Heart left ventricle (tissue), 16 donors: ENCODE results near the gene CNN2. TPM values are rescaled to one million over a fixed set of nuclear protein-coding genes. Genes with fewer than 3 reads are reported as not detected.

Source experiments
- ATAC-seq, 4 donors: fragments of 200-7000 bp; cut with Tn5 transposase; one replicate each; pipeline ENCODE4 v1.9.1; 2020 to 2022; ENCODE audit warnings: moderate library complexity in 4 of 4, mild to moderate bottlenecking in 3 of 4, moderate number of reproducible peaks in 1 of 4
- DNase-seq, 5 donors: peaks; one replicate each; pipeline ENCODE4 v3.0.0-alpha.2; 2020
- H3K27ac ChIP-seq, 12 donors: fragments of 200-600 bp; sonication (generic) in 4 of 12; one replicate each; pipeline versions ENCODE4 v1.5.0 to v1.8.0; 2016 to 2022; ENCODE audit warnings: mild to moderate bottlenecking in 2 of 12
- H3K27me3 ChIP-seq, 9 donors: fragments of 200-600 bp; sonication (generic) in 2 of 9; one replicate each; pipeline versions ENCODE4 v1.5.1 to v1.8.0; 2016 to 2022; ENCODE audit warnings: mild to moderate bottlenecking in 3 of 9
- H3K36me3 ChIP-seq, 9 donors: fragments of 200-600 bp; sonication (generic) in 2 of 9; one replicate each; pipeline versions ENCODE4 v1.5.0 to v1.8.0; 2018 to 2022; ENCODE audit warnings: mild to moderate bottlenecking in 2 of 9
- H3K4me1 ChIP-seq, 12 donors: fragments of 200-600 bp; sonication (generic) in 4 of 12; one replicate each; pipeline versions ENCODE4 v1.5.0 to v1.8.0; 2016 to 2022; ENCODE audit warnings: mild to moderate bottlenecking in 3 of 12
- H3K4me3 ChIP-seq, 12 donors: fragments of 200-600 bp; sonication (generic) in 4 of 12; one replicate each; pipeline versions ENCODE4 v1.5.0 to v1.8.0; 2017 to 2022; ENCODE audit warnings: mild to moderate bottlenecking in 9 of 12, moderate library complexity in 4 of 12
- H3K9me3 ChIP-seq, 12 donors: fragments of 200-600 bp; sonication (generic) in 4 of 12; one replicate each; pipeline versions ENCODE4 v1.5.0 to v1.8.0; 2016 to 2022; ENCODE audit warnings: mild to moderate bottlenecking in 1 of 12
- POLR2A ChIP-seq, 2 donors: fragments of 450-650 bp; IDR thresholded peaks; one replicate each; pipeline ENCODE4 v1.6.1; 2017; ENCODE audit warnings: antibody characterized with exemption in 2 of 2, mild to moderate bottlenecking in 2 of 2, moderate library complexity in 2 of 2
- WGBS, 4 donors: extraction: QIAGEN DNeasy Blood & Tissue Kit in 2 of 4; methylation state at CpG; one replicate each; pipeline versions ENCODE4 v1.1.5 to v1.1.7; 2013 to 2018; 5-methylcytosine and 5-hydroxymethylcytosine counted together
- intact Hi-C, 10 donors: fragments of 100-400 bp; cut with DNase I; formaldehyde crosslinking; loops; one replicate each; pipeline versions ENCODE4 v1.11.1 to v1.14.2; 2022
- polyA plus RNA-seq, 2 donors: library from polyadenylated mRNA; stranded (reverse); fragments of 200-250 nt; gene quantifications; one replicate each; pipeline ENCODE4 v1.2.3, GENCODE V29; 2013
- total RNA-seq, 9 donors: library from RNA; depleted of rRNA in 2 of 9; stranded (reverse); fragments of >200 nt in 2 of 9; fragmentation: NEBNext Ultra II Directional in 3 of 9; extraction: Animal tissue kit (Norgen Biotek cat#: 25700) in 3 of 9; gene quantifications; one replicate each; pipeline versions ENCODE4 v1.1.0 to v1.2.4, GENCODE V29; 2016 to 2023
- TF ChIP-seq, protein P1 (sequence below), 12 donors: fragments of 200-600 bp; sonication (generic) in 4 of 12; IDR thresholded peaks; one replicate each; pipeline versions ENCODE4 v1.5.0 to v1.8.0; 2018 to 2022; ENCODE audit warnings: antibody characterized with exemption in 12 of 12, mild to moderate bottlenecking in 5 of 12
- donor health status: ischemic (EF 13 %, LVEDD 7.1; RV severe dilation, severe dysfunction).
- donor health status: healthy with polysubstance abuse.
- donor health status: DM: no; HTN: yes; CAD: no.
- donor health status: DM: no; HTN: no; CAD: no.
- donor health status: ischemic (EF 25% LVEDD 6.9; RV normal size, moderate dysfunction).
- donor health status: ischemic (EF 25% LVEDD 5.7; RV mildly dilated, moderate dysfunction).
- donor health status: healthy.
- donor health status: DM: yes; HTN: yes; CAD: no.
- donor health status: ischemic (EF 35%, LVEDD 5.7; RV mildly dilated, moderate dysfunction).
- donor health status: nonischemic (EF 11% LVEDD 7.7; RV severe dilation, severe dysfunction).
- donor health status: DM: yes; HTN: yes; CAD: no.
- donor health status: PGD.
- donor health status: ischemic (EF 29% LVEDD 5.4; RV normal size, mild dysfunction).
- donor health status: nonischemic (EF 23%, LVEDD 6.1; RV moderate dilation, normal function).

Gene CNN2
- total and polyA plus RNA-seq, 11 donors = 26.2 to 98.5 (median 58.2) TPM

DNA sequence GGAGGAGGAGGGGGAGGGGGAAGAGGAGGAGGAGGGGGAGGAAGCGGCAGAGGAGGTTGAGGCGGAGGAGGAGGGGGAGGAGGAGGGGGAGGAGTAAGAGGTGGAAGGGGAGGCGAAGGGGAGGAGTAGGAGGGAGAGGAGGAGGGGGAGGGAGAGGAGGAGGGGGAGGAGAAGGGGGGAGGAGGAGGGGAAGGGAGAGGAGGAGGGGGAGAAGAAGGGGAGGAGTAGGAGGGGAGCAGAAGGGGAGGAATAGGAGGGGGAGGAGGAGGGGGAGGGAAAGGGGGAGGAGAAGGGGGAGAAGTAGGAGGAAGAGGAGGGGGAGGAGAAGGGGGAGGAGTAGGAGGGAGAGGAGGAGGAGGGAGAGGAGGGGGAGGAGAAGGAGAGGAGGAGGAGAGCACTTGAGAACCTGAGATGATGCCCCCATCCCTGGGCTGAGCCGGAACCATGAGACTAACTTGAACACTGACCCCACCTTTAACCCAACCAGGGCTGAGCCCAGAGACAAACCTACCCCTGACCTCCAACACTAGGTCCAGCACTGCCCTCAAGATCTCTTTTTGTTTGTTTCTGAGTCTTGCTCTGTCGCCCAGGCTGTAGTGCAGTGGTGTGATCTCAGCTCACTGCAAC lies 26.1 kb downstream of the CNN2 start:
- 83 to 89% (median 86%) methylated on average over 2 to 5 of the region's 5 CpGs for WGBS, 4 donors
- no peak for ATAC-seq
- Histone ChIP-seq H3K27me3 (no peaks in the 10 kb centered on the region), H3K36me3 (peaks cover 0 to 18% (median 0%) of the 10 kb centered on the region in 9 donors), H3K9me3 (peaks cover 0 to 27% (median 13%) of the 10 kb centered on the region in 12 donors), H3K4me3 (no peak overlapping the region), H3K4me1 (no peaks in the 10 kb centered on the region), H3K27ac (no peak overlapping the region)
- TF ChIP-seq POLR2A (IDR thresholded peaks at IDR 0.05) = no peak
- TF ChIP-seq, protein P1, sequence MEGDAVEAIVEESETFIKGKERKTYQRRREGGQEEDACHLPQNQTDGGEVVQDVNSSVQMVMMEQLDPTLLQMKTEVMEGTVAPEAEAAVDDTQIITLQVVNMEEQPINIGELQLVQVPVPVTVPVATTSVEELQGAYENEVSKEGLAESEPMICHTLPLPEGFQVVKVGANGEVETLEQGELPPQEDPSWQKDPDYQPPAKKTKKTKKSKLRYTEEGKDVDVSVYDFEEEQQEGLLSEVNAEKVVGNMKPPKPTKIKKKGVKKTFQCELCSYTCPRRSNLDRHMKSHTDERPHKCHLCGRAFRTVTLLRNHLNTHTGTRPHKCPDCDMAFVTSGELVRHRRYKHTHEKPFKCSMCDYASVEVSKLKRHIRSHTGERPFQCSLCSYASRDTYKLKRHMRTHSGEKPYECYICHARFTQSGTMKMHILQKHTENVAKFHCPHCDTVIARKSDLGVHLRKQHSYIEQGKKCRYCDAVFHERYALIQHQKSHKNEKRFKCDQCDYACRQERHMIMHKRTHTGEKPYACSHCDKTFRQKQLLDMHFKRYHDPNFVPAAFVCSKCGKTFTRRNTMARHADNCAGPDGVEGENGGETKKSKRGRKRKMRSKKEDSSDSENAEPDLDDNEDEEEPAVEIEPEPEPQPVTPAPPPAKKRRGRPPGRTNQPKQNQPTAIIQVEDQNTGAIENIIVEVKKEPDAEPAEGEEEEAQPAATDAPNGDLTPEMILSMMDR (IDR thresholded peaks at IDR 0.05) = no peak
- no peak for DNase-seq
- intact Hi-C loops = no loop called here

DNA sequence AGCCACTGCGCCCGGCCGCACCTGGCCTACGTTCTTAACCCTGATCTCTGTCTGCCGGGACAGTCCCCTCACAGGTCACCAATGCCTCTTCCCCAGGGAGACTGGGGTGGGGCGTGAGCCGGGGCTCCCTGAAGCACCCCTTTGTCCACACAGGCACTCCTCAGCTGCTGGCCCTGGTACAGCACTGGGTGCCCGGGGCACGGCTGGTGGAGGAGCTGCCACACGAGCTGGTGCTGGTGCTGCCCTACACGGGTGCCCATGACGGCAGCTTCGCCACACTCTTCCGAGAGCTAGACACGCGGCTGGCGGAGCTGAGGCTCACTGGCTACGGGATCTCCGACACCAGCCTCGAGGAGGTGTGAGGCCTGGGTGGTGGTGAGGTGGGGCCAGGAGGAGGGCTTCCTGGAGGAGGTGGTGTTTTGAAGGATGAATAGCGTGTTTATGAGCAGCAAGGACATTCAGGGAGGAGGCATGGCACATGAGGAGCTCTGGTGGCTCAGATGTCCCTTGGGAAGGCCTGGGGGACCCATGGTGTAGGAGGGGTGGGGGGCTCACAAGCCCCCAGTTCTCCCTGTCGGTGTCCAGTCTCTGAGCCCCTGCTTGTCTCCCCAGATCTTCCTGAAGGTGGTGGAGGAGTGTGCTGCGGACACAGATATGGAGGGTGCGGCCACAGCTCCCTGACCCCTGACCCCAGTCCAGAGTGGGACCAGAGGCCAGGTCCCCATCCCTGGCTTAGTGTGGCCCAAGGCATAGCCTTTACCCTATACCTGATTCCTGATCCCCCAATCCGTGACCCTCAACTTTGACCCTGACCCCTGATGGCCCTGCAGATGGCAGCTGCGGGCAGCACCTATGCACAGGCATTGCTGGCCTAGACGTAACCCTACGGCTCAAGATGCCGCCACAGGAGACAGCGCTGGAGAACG lies 27.0 kb downstream of the CNN2 start:
- ATAC-seq (peak in 1 of 4 donors; percentile 9), DNase-seq (no peak)
- intact Hi-C loops = no loop called here
- 91 to 94% (median 93%) methylated on average over 22 to 31 of the region's 31 CpGs for WGBS, 4 donors
- H3K27me3 ChIP-seq = no peaks in the 10 kb centered on the region
- peaks cover 4 to 37% (median 23%) of the 10 kb centered on the region in 12 donors for H3K9me3 ChIP-seq
- H3K4me1 ChIP-seq = no peaks in the 10 kb centered on the region
- H3K4me3 ChIP-seq = no peak overlapping the region
- TF ChIP-seq, protein P1 (IDR thresholded peaks at IDR 0.05) = no peak
- TF ChIP-seq POLR2A (IDR thresholded peaks at IDR 0.05) = no peak
- H3K36me3 ChIP-seq = peaks cover 0 to 21% (median 0%) of the 10 kb centered on the region in 9 donors
- H3K27ac ChIP-seq = no peak overlapping the region

DNA sequence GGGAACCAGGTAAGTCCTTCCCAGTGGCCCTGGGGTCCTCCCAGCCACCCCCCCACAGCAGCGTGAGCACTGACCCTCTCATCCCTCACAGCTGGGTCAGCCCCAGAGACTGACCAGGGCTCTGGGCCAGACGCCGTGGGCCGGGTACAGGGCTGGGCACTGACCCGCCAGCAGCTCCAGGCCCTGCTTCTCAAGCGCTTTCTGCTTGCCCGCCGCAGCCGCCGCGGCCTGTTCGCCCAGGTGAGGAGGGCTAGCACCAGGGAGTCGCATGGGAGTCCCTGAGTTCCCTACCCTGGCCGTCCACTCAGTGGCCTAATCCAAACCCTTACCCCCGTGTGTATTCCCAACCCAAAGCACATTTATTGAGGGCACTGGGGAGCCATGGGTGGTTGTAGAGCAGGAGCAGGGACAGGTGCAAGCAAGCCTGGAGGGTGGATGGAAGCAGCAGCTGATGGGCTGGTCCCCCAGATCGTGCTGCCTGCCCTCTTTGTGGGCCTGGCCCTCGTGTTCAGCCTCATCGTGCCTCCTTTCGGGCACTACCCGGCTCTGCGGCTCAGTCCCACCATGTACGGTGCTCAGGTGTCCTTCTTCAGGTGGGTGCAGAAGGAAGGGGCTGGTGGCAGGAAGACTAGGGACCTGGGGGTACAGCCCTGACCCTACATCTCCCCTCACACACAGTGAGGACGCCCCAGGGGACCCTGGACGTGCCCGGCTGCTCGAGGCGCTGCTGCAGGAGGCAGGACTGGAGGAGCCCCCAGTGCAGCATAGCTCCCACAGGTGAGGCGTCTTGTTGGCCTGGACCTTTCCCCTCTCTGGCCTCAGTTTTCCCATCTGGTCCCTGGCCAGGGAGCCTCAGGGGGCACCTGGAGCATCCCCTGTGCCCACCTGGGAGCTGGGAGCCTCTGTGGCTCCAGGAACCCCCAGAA lies 28.0 kb downstream of the CNN2 start:
- DNase-seq = no peak
- Histone ChIP-seq H3K27me3 (no peaks in the 10 kb centered on the region), H3K27ac (no peak overlapping the region), H3K9me3 (peaks cover 4 to 46% (median 29%) of the 10 kb centered on the region in 12 donors), H3K36me3 (peaks cover 0 to 27% (median 0%) of the 10 kb centered on the region in 9 donors), H3K4me3 (no peak overlapping the region), H3K4me1 (no peaks in the 10 kb centered on the region)
- intact Hi-C loops = no loop called here
- TF ChIP-seq, protein P1 (IDR thresholded peaks at IDR 0.05) = no peak
- TF ChIP-seq POLR2A (IDR thresholded peaks at IDR 0.05) = no peak
- WGBS, 4 donors = 92 to 95% (median 93%) methylated on average over 22 to 28 of the region's 28 CpGs
- ATAC-seq = no peak
